GM18507 (cell line): ENCODE results near the gene SLC30A4.
"Not testable (repeated sequence)": the region's sequence is repeated elsewhere in the genome, so short reads cannot be mapped to it uniquely, and the experiment has no call there.

Experiments
- DNase-seq: peaks from one replicate; pipeline ENCODE4 v3.0.0; 2011; ENCODE audit warnings: low read depth; ENCODE audit not compliant: insufficient read length; ENCODE audit errors: extremely low spot score
- FAIRE-seq: peaks from 2 replicates; lab custom pipeline; 2011; peaks lifted over from hg19 to GRCh38; lab: Jason Lieb, UNC

SLC30A4 gene

GRCh38 chr15:45522328-45523165 is at the start of gene SLC30A4:
SLC30A4 (minus strand) TSS chr15:45522755; CDS start chr15:45522354, 401 bp downstream.
- peak; percentile 53 for DNase-seq
- no peak for FAIRE-seq

- DNase-seq (no peak), FAIRE-seq (peak; percentile 26)
These were observed 33.5 kb upstream of the SLC30A4 start for GRCh38 chr15:45555934-45556608.

- FAIRE-seq = no peak
- no peak for DNase-seq
These were observed 29.1 kb upstream of the SLC30A4 start for GRCh38 chr15:45551676-45552075.

- no peak for FAIRE-seq
- no peak for DNase-seq
These were observed 27.9 kb upstream of the SLC30A4 start for GRCh38 chr15:45550436-45550835.

GRCh38 chr15:45549541-45550220 is 27.1 kb upstream of the SLC30A4 start:
- no peak for DNase-seq

GRCh38 chr15:45548753-45549520 is 26.4 kb upstream of the SLC30A4 start:
- DNase-seq (no peak), FAIRE-seq (no peak)

More at GRCh38 chr15:45549541-45550220, 27.1 kb upstream of the SLC30A4 start:
- no peak for FAIRE-seq

- DNase-seq (no peak), FAIRE-seq (no peak)
These were observed 24.2 kb upstream of the SLC30A4 start for GRCh38 chr15:45546789-45547188.

GRCh38 chr15:45544266-45545023 is 21.9 kb upstream of the SLC30A4 start:
- DNase-seq (no peak), FAIRE-seq (peak; percentile 48)

- DNase-seq (no peak), FAIRE-seq (no peak)
These were observed 20.5 kb upstream of the SLC30A4 start for GRCh38 chr15:45543051-45543450.

- FAIRE-seq (no peak), DNase-seq (no peak)
These were observed 18.0 kb upstream of the SLC30A4 start for GRCh38 chr15:45540531-45540930.

- DNase-seq = no peak
- no peak for FAIRE-seq
These were observed 17.1 kb upstream of the SLC30A4 start for GRCh38 chr15:45539680-45540079.

GRCh38 chr15:45536934-45537333 is 14.4 kb upstream of the SLC30A4 start:
- FAIRE-seq = no peak

GRCh38 chr15:45535486-45536042 is 13.0 kb upstream of the SLC30A4 start:
- DNase-seq (no peak), FAIRE-seq (no peak)

More at GRCh38 chr15:45536934-45537333, 14.4 kb upstream of the SLC30A4 start:
- no peak for DNase-seq

GRCh38 chr15:45534821-45535220 is 12.3 kb upstream of the SLC30A4 start:
- no peak for FAIRE-seq
- no peak for DNase-seq

- FAIRE-seq, DNase-seq: not testable (repeated sequence)
These were observed 10.3 kb upstream of the SLC30A4 start for GRCh38 chr15:45532892-45533291.

GRCh38 chr15:45529613-45530012 is 7.1 kb upstream of the SLC30A4 start:
- DNase-seq (no peak), FAIRE-seq (no peak)

- no peak for DNase-seq
- peak; percentile 38 for FAIRE-seq
These were observed 4.5 kb upstream of the SLC30A4 start for GRCh38 chr15:45527086-45527485.

GRCh38 chr15:45523166-45523460 is 558 bp upstream of the SLC30A4 start:
- FAIRE-seq = no peak
- DNase-seq = no peak
